Loucy (cell line): ENCODE measurements around the gene CPEB3.

Source experiments
- H2AFZ ChIP-seq: fragments of 200-600 bp; sonication (generic); 2 replicates; pipeline ENCODE4 v1.6.0; 2016; ENCODE audit warnings: antibody characterized with exemption, mild to moderate bottlenecking, low read length, moderate library complexity
- H3F3A ChIP-seq: fragments of 200-600 bp; 2 replicates; pipeline ENCODE4 v1.6.0; 2016; ENCODE audit warnings: antibody characterized with exemption, low read depth, mild to moderate bottlenecking
- H3K27me3 ChIP-seq: fragments of 200-600 bp; sonication (generic); 2 replicates; pipeline ENCODE4 v1.6.1; 2014; ENCODE audit warnings: low read length, mild to moderate bottlenecking; ENCODE audit not compliant: insufficient read depth, poor library complexity, severe bottlenecking
- H3K36me3 ChIP-seq: fragments of 200-600 bp; sonication (generic); 2 replicates; pipeline ENCODE4 v1.6.1; 2016; ENCODE audit warnings: low read length; ENCODE audit not compliant: insufficient read depth
- H3K4me1 ChIP-seq: fragments of 200-600 bp; sonication (generic); 2 replicates; pipeline ENCODE4 v1.5.1; 2014; ENCODE audit warnings: low read length, mild to moderate bottlenecking; ENCODE audit not compliant: insufficient read depth, poor library complexity, severe bottlenecking
- H3K4me2 ChIP-seq: fragments of 200-600 bp; sonication (generic); 2 replicates; pipeline ENCODE4 v1.6.0; 2014; ENCODE audit warnings: antibody characterized with exemption, low read length, low read depth, mild to moderate bottlenecking; ENCODE audit not compliant: poor library complexity, severe bottlenecking
- H3K4me3 ChIP-seq: fragments of 200-600 bp; sonication (generic); 2 replicates; pipeline ENCODE4 v1.5.1; 2014; ENCODE audit warnings: low read length, mild to moderate bottlenecking, mixed read lengths; ENCODE audit not compliant: poor library complexity, severe bottlenecking
- H3K79me2 ChIP-seq: fragments of 200-600 bp; sonication (generic); 2 replicates; pipeline ENCODE4 v1.6.1; 2014; ENCODE audit warnings: low read length; ENCODE audit not compliant: insufficient read depth
- H3K9ac ChIP-seq: fragments of 200-600 bp; sonication (generic); 2 replicates; pipeline ENCODE4 v1.6.0; 2014; ENCODE audit warnings: mild to moderate bottlenecking, low read depth, low read length, moderate library complexity; ENCODE audit not compliant: poor library complexity, severe bottlenecking
- H3K9me2 ChIP-seq: fragments of 200-600 bp; sonication (generic); replicated peaks from 2 replicates; pipeline ENCODE4 v1.6.1; 2016; ENCODE audit warnings: low read depth, low read length, mixed read lengths
- H3K9me3 ChIP-seq: fragments of 200-600 bp; sonication (generic); 2 replicates; pipeline ENCODE4 v1.6.1; 2014; ENCODE audit warnings: mild to moderate bottlenecking, antibody characterized with exemption, low read length, low read depth; ENCODE audit not compliant: insufficient read depth
- H4K20me1 ChIP-seq: fragments of 200-600 bp; sonication (generic); 2 replicates; pipeline ENCODE4 v1.6.0; 2014; ENCODE audit warnings: antibody characterized with exemption, low read length, mild to moderate bottlenecking; ENCODE audit not compliant: insufficient read depth, poor library complexity, severe bottlenecking
- EZH2phosphoT487 ChIP-seq: fragments of 200-600 bp; IDR thresholded peaks from 2 replicates; pipeline ENCODE4 v1.6.1; 2018; ENCODE audit warnings: antibody characterized with exemption, mild to moderate bottlenecking, moderate library complexity, borderline replicate concordance
- TF ChIP-seq, protein P1 (sequence below): fragments of 200-600 bp; sonication (generic); conservative IDR thresholded peaks from 2 replicates; pipeline ENCODE4 v1.5.1; 2014; ENCODE audit warnings: mild to moderate bottlenecking, antibody characterized with exemption, low read length

Gene CPEB3

DNA sequence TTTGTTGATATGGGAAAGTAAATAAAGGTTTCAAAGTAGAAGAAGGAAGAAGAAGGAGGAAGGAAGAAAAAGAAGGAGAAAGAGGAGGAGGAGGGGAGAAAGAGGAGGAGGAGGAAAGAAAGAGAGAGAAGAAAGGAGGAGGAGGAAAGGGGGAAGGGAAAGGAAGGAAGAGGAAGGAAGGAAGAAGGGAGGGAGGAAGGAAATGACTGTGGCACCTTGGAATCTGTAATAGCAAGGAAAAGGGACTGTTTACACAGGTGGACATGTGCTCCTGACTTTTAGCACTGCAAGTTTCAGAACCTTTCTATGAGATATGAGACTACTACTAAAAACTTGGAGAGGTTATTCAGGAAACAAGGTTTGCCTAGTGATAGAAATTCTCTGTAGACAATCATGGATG is 214.2 kb downstream of the CPEB3 start:
- H3K9me2 ChIP-seq, result no peaks in the 10 kb centered on the region
- no peaks in the 10 kb centered on the region for H4K20me1 ChIP-seq
- H3F3A ChIP-seq, result no peaks in the 10 kb centered on the region
- no peak overlapping the region for H2AFZ ChIP-seq
- H3K4me3 ChIP-seq, result no peak overlapping the region
- H3K9ac ChIP-seq, result no peak overlapping the region
- peaks cover 7% of the 10 kb centered on the region; the same call in 1 of the 2 replicates for H3K36me3 ChIP-seq
- no peaks in the 10 kb centered on the region for H3K27me3 ChIP-seq
- H3K9me3 ChIP-seq, result no peaks in the 10 kb centered on the region
- H3K79me2 ChIP-seq, result no peaks in the 10 kb centered on the region
- TF ChIP-seq EZH2phosphoT487, result no peak
- no peak overlapping the region for H3K4me2 ChIP-seq
- H3K4me1 ChIP-seq, result no peaks in the 10 kb centered on the region

DNA sequence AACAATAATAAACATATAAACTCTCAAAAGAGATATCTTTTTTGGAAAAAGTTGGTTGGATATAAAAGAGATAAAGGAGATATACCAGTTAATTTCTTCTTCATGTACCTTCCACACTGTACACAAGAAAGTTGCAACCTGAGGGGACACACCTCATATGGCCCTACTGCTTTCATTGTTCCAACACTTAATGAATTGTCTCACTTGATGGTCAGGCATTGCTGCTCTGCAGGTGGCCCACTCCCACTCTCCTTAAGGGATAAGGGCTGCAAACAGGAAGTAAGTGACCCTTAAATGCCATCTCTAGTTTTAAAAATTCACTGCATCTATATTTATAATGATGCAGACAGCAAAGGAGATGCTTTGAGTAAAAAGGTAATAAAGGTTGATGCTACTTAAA is 215.0 kb downstream of the CPEB3 start:
- no peaks in the 10 kb centered on the region for H3K27me3 ChIP-seq
- no peaks in the 10 kb centered on the region for H3K9me3 ChIP-seq
- H3K4me2 ChIP-seq, result no peak overlapping the region
- H3K4me3 ChIP-seq, result no peak overlapping the region
- no peaks in the 10 kb centered on the region for H3K9me2 ChIP-seq
- H3K79me2 ChIP-seq, result no peaks in the 10 kb centered on the region
- H3K4me1 ChIP-seq, result no peaks in the 10 kb centered on the region
- no peak overlapping the region for H3K9ac ChIP-seq
- no peaks in the 10 kb centered on the region for H3F3A ChIP-seq
- H2AFZ ChIP-seq, result no peak overlapping the region
- H4K20me1 ChIP-seq, result no peaks in the 10 kb centered on the region
- peaks cover 2% of the 10 kb centered on the region; the same call in 1 of the 2 replicates for H3K36me3 ChIP-seq
- TF ChIP-seq, protein P1, sequence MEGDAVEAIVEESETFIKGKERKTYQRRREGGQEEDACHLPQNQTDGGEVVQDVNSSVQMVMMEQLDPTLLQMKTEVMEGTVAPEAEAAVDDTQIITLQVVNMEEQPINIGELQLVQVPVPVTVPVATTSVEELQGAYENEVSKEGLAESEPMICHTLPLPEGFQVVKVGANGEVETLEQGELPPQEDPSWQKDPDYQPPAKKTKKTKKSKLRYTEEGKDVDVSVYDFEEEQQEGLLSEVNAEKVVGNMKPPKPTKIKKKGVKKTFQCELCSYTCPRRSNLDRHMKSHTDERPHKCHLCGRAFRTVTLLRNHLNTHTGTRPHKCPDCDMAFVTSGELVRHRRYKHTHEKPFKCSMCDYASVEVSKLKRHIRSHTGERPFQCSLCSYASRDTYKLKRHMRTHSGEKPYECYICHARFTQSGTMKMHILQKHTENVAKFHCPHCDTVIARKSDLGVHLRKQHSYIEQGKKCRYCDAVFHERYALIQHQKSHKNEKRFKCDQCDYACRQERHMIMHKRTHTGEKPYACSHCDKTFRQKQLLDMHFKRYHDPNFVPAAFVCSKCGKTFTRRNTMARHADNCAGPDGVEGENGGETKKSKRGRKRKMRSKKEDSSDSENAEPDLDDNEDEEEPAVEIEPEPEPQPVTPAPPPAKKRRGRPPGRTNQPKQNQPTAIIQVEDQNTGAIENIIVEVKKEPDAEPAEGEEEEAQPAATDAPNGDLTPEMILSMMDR, result no peak
- TF ChIP-seq EZH2phosphoT487, result no peak

DNA sequence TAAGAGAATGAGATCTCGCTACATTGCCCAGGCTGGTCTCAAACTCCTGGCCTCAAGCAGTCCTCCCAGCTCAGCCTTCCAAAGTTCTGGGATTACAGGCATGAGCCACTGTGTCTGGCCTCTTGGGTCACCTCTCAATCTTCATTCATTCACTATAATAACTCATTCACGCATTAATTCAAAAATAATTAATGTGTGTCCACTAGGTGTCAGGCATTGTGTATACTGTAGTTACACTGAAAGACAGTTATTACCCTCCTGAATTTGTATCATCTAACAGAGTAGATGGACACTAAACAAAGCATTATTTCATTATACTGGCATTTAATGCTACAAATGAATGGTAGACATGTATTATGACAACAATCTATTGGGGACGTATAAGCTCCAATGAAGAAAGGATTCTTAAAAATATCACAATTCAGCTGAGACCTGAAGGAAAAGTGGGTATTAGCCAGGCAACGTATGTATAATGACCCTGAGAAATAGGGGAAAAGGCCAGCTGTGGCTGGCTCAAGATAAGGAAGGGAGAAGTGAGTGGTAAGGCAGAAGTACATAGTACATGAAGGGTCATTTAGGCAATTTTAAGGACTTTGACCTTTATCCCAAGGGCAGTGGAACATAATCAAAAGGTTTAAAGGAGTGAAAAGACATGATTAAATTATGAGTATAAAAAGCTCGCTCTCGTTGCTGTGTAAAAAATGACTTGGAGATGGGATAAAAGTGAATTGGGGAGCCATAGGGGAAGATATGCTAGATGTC is 216.6 kb downstream of the CPEB3 start:
- H2AFZ ChIP-seq, result no peak overlapping the region
- H3K4me2 ChIP-seq, result no peak overlapping the region
- no peaks in the 10 kb centered on the region for H3K9me3 ChIP-seq
- H3K79me2 ChIP-seq, result no peaks in the 10 kb centered on the region
- no peak for TF ChIP-seq EZH2phosphoT487
- TF ChIP-seq, protein P1, result peak; percentile 52
- H3K9me2 ChIP-seq, result no peaks in the 10 kb centered on the region
- H3K9ac ChIP-seq, result no peak overlapping the region
- no peaks in the 10 kb centered on the region for H3K4me1 ChIP-seq
- H3K4me3 ChIP-seq, result no peak overlapping the region
- no peaks in the 10 kb centered on the region for H3K27me3 ChIP-seq
- H4K20me1 ChIP-seq, result no peaks in the 10 kb centered on the region
- no peaks in the 10 kb centered on the region for H3F3A ChIP-seq
- H3K36me3 ChIP-seq, result no peaks in the 10 kb centered on the region; the same call in 1 of the 2 replicates

DNA sequence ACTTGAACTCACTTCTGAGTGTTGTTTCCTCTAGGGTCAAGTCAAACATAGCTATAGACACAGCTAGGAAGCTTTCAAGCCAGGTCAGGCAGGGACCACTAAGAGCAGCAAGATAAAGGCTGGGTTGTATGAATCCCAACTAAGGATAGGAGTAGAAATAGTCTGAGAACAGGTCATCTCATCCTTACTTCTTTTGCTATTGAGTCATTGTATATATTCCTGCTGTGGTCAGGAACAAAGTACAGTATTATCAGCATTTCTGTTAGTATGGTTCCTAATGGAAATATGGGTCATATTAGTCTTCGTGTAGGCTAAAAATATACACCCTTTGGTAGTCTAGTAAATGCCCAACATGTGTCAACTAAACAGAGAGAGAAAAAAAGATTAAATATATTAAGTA is 222.0 kb downstream of the CPEB3 start:
- H3F3A ChIP-seq, result no peaks in the 10 kb centered on the region

More for the DNA sequence above, 222.0 kb downstream of the CPEB3 start:
- no peaks in the 10 kb centered on the region for H3K9me2 ChIP-seq
- H3K36me3 ChIP-seq, result no peaks in the 10 kb centered on the region
- H2AFZ ChIP-seq, result no peak overlapping the region
- H3K9me3 ChIP-seq, result no peaks in the 10 kb centered on the region
- no peak overlapping the region for H3K4me2 ChIP-seq
- H3K79me2 ChIP-seq, result no peaks in the 10 kb centered on the region
- H3K27me3 ChIP-seq, result no peaks in the 10 kb centered on the region
- H4K20me1 ChIP-seq, result no peaks in the 10 kb centered on the region
- no peak overlapping the region for H3K4me3 ChIP-seq
- TF ChIP-seq EZH2phosphoT487, result no peak
- TF ChIP-seq, protein P1, result no peak
- no peak overlapping the region for H3K9ac ChIP-seq
- no peaks in the 10 kb centered on the region for H3K4me1 ChIP-seq
